ENCODE results near the gene BBS12. TPM values are rescaled to one million over a fixed set of nuclear protein-coding genes. Genes with fewer than 3 reads are reported as not detected.

BBS12 gene
- total and polyA plus RNA-seq, 9 of the 15 experiments (the other 6 are each of a cell fraction or from before 2014, with no cell fraction given) = 2.7 to 6.5 (median 3.3) TPM

DNA sequence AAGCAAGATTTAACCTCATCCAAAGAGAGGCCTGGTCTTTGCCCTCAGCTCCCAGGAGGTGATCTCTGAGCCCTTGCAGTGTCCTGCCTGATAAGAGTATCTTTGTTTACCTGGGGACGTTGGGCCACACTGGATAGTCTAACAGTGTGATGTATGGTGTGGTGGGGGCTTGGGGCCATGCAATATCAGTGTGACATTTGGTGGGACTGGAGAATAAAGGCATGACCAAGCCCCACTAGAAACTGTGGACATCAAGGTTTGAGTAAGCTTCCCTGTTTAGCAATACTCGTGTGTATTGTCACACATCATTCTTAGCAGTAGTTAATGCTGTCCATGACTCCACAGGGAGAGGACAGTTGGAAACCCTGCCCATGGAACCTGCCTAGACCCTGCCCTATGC lies 34.4 kb downstream of the BBS12 start (continued):
- TF ChIP-seq, protein P1, sequence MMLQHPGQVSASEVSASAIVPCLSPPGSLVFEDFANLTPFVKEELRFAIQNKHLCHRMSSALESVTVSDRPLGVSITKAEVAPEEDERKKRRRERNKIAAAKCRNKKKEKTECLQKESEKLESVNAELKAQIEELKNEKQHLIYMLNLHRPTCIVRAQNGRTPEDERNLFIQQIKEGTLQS (IDR thresholded peaks at IDR 0.05) = no peak
- TF ChIP-seq, protein P1 (CRISPR knock-in tag; conservative IDR thresholded peaks at IDR 0.05) = no peak
- TF ChIP-seq, protein P2, sequence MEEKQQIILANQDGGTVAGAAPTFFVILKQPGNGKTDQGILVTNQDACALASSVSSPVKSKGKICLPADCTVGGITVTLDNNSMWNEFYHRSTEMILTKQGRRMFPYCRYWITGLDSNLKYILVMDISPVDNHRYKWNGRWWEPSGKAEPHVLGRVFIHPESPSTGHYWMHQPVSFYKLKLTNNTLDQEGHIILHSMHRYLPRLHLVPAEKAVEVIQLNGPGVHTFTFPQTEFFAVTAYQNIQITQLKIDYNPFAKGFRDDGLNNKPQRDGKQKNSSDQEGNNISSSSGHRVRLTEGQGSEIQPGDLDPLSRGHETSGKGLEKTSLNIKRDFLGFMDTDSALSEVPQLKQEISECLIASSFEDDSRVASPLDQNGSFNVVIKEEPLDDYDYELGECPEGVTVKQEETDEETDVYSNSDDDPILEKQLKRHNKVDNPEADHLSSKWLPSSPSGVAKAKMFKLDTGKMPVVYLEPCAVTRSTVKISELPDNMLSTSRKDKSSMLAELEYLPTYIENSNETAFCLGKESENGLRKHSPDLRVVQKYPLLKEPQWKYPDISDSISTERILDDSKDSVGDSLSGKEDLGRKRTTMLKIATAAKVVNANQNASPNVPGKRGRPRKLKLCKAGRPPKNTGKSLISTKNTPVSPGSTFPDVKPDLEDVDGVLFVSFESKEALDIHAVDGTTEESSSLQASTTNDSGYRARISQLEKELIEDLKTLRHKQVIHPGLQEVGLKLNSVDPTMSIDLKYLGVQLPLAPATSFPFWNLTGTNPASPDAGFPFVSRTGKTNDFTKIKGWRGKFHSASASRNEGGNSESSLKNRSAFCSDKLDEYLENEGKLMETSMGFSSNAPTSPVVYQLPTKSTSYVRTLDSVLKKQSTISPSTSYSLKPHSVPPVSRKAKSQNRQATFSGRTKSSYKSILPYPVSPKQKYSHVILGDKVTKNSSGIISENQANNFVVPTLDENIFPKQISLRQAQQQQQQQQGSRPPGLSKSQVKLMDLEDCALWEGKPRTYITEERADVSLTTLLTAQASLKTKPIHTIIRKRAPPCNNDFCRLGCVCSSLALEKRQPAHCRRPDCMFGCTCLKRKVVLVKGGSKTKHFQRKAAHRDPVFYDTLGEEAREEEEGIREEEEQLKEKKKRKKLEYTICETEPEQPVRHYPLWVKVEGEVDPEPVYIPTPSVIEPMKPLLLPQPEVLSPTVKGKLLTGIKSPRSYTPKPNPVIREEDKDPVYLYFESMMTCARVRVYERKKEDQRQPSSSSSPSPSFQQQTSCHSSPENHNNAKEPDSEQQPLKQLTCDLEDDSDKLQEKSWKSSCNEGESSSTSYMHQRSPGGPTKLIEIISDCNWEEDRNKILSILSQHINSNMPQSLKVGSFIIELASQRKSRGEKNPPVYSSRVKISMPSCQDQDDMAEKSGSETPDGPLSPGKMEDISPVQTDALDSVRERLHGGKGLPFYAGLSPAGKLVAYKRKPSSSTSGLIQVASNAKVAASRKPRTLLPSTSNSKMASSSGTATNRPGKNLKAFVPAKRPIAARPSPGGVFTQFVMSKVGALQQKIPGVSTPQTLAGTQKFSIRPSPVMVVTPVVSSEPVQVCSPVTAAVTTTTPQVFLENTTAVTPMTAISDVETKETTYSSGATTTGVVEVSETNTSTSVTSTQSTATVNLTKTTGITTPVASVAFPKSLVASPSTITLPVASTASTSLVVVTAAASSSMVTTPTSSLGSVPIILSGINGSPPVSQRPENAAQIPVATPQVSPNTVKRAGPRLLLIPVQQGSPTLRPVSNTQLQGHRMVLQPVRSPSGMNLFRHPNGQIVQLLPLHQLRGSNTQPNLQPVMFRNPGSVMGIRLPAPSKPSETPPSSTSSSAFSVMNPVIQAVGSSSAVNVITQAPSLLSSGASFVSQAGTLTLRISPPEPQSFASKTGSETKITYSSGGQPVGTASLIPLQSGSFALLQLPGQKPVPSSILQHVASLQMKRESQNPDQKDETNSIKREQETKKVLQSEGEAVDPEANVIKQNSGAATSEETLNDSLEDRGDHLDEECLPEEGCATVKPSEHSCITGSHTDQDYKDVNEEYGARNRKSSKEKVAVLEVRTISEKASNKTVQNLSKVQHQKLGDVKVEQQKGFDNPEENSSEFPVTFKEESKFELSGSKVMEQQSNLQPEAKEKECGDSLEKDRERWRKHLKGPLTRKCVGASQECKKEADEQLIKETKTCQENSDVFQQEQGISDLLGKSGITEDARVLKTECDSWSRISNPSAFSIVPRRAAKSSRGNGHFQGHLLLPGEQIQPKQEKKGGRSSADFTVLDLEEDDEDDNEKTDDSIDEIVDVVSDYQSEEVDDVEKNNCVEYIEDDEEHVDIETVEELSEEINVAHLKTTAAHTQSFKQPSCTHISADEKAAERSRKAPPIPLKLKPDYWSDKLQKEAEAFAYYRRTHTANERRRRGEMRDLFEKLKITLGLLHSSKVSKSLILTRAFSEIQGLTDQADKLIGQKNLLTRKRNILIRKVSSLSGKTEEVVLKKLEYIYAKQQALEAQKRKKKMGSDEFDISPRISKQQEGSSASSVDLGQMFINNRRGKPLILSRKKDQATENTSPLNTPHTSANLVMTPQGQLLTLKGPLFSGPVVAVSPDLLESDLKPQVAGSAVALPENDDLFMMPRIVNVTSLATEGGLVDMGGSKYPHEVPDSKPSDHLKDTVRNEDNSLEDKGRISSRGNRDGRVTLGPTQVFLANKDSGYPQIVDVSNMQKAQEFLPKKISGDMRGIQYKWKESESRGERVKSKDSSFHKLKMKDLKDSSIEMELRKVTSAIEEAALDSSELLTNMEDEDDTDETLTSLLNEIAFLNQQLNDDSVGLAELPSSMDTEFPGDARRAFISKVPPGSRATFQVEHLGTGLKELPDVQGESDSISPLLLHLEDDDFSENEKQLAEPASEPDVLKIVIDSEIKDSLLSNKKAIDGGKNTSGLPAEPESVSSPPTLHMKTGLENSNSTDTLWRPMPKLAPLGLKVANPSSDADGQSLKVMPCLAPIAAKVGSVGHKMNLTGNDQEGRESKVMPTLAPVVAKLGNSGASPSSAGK (IDR thresholded peaks at IDR 0.05) = no peak
- TF ChIP-seq EP300 (IDR thresholded peaks at IDR 0.05; ENCODE audit: low read length) (peak; percentile 73; the same call in 1 of the 2 replicates), SOX6 (IDR thresholded peaks at IDR 0.05) (peak; percentile 64), ADNP (tag; IDR thresholded peaks at IDR 0.05) (no peak)
- TF ChIP-seq, protein P3, sequence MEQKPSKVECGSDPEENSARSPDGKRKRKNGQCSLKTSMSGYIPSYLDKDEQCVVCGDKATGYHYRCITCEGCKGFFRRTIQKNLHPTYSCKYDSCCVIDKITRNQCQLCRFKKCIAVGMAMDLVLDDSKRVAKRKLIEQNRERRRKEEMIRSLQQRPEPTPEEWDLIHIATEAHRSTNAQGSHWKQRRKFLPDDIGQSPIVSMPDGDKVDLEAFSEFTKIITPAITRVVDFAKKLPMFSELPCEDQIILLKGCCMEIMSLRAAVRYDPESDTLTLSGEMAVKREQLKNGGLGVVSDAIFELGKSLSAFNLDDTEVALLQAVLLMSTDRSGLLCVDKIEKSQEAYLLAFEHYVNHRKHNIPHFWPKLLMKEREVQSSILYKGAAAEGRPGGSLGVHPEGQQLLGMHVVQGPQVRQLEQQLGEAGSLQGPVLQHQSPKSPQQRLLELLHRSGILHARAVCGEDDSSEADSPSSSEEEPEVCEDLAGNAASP (IDR thresholded peaks at IDR 0.05) = no peak

All from K562 (cell line).